Measurements from ENCODE around the gene MMADHC. TPM values are rescaled to one million over a fixed set of nuclear protein-coding genes. Genes with fewer than 3 reads are reported as not detected.

Gene MMADHC
- total and polyA plus RNA-seq, 2 experiments from 2014 or later = 138 to 158 TPM

DNA sequence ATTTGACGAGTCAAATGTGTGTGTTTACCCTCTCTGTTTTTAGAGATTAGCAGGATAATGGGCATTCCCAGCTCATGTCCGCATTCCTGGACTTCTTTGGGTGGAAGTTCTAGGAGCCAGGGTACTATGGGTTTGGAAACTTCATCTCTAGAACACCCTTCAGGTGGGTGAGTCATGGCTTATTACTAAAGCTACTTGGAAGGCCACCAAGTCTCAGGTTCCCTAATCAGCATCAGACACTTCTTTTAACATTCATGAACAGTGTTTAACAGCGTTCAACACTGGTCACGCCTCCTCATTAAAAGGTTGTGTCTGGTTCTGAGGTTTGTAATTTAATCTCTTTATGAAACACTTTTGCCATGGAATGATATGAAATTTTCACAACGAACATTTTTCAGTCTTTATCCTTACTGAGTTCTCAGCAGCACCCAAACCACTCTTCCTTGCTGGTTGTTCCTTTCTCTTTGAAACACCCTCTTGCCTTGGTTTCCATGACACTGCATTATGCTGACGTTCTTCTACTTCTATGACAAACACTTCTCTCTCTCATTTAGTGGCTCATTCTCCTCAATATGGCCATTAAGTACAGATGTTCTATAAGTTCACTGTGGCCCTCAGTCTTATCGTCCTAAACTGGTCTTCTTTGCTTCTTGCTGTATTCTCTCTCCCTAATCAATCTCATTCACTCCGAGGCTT lies 49.3 kb downstream of the MMADHC start:
- Histone ChIP-seq H3K9me3 (ENCODE audit: low read depth) (no peaks in the 10 kb centered on the region), H3K36me3 (replicated peaks; ENCODE audit: insufficient read depth, low read depth) (no peaks in the 10 kb centered on the region), H2AFZ (no peak overlapping the region), H3K27ac (no peak overlapping the region), H4K20me1 (ENCODE audit: insufficient read depth, poor library complexity, severe bottlenecking) (no peaks in the 10 kb centered on the region), H3K4me1 (ENCODE audit: insufficient read depth) (no peaks in the 10 kb centered on the region), H3K9me2 (replicated peaks; ENCODE audit: insufficient read depth) (no peaks in the 10 kb centered on the region), H3K4me2 (no peak overlapping the region), H3K4me3 (no peak overlapping the region), H3K27me3 (no peaks in the 10 kb centered on the region), H3K79me2 (no peaks in the 10 kb centered on the region)
- WGBS (ENCODE audit: low lambda C conversion rate, missing lambda C conversion rate) = 87% methylated on average over 8 of the region's 8 CpGs
- TF ChIP-seq EZH2 (IDR thresholded peaks at IDR 0.05; ENCODE audit: borderline replicate concordance) (no peak), EZH2phosphoT487 (IDR thresholded peaks at IDR 0.05; ENCODE audit: low read depth, severe bottlenecking, unreplicated experiment) (no peak)
- TF ChIP-seq, protein P1, sequence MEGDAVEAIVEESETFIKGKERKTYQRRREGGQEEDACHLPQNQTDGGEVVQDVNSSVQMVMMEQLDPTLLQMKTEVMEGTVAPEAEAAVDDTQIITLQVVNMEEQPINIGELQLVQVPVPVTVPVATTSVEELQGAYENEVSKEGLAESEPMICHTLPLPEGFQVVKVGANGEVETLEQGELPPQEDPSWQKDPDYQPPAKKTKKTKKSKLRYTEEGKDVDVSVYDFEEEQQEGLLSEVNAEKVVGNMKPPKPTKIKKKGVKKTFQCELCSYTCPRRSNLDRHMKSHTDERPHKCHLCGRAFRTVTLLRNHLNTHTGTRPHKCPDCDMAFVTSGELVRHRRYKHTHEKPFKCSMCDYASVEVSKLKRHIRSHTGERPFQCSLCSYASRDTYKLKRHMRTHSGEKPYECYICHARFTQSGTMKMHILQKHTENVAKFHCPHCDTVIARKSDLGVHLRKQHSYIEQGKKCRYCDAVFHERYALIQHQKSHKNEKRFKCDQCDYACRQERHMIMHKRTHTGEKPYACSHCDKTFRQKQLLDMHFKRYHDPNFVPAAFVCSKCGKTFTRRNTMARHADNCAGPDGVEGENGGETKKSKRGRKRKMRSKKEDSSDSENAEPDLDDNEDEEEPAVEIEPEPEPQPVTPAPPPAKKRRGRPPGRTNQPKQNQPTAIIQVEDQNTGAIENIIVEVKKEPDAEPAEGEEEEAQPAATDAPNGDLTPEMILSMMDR (IDR thresholded peaks at IDR 0.05; ENCODE audit: poor library complexity) = no peak
- no peak for DNase-seq (ENCODE audit: low spot score)

DNA sequence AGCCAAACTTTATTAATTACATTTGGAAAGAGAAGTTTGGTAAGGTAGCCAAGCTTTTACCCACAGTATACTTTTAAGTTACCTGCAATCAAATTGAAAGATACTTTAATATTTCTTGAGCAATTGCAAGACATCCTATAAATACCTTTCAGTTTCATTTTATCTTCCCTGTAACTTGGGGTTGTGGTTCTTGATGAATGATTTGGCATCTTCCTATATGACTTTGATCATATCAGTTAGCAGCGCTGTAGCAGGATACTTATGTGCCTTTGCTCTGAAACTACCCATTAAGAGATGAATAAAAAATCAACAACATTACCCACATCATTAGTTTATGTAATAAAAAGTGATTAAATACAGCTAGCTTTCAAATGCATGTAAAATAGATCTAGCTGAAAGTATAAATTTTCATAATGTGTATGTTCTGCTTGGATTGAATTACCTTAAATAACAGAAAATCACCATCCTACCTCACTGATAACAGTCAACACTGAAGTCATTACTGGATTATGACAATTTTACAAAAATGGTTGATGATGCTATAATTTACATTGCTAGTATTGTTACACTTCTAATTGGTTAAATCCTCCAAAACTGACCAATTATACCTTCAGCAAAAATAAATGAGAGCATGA lies 50.4 kb downstream of the MMADHC start:
- Histone ChIP-seq H3K9me2 (replicated peaks; ENCODE audit: insufficient read depth) (no peaks in the 10 kb centered on the region), H3K79me2 (no peaks in the 10 kb centered on the region), H2AFZ (no peak overlapping the region), H3K27ac (no peak overlapping the region), H3K4me2 (no peak overlapping the region), H4K20me1 (ENCODE audit: insufficient read depth, poor library complexity, severe bottlenecking) (no peaks in the 10 kb centered on the region), H3K36me3 (replicated peaks; ENCODE audit: insufficient read depth, low read depth) (no peaks in the 10 kb centered on the region), H3K4me3 (no peak overlapping the region), H3K9me3 (ENCODE audit: low read depth) (no peaks in the 10 kb centered on the region), H3K4me1 (ENCODE audit: insufficient read depth) (no peaks in the 10 kb centered on the region), H3K27me3 (no peaks in the 10 kb centered on the region)
- 100% methylated on average over 1 of the region's 1 CpG for WGBS (ENCODE audit: low lambda C conversion rate, missing lambda C conversion rate)
- no peak for DNase-seq (ENCODE audit: low spot score)
- TF ChIP-seq, protein P1 (IDR thresholded peaks at IDR 0.05; ENCODE audit: poor library complexity) = no peak
- TF ChIP-seq EZH2phosphoT487 (IDR thresholded peaks at IDR 0.05; ENCODE audit: low read depth, severe bottlenecking, unreplicated experiment) (no peak), EZH2 (IDR thresholded peaks at IDR 0.05; ENCODE audit: borderline replicate concordance) (no peak)

DNA sequence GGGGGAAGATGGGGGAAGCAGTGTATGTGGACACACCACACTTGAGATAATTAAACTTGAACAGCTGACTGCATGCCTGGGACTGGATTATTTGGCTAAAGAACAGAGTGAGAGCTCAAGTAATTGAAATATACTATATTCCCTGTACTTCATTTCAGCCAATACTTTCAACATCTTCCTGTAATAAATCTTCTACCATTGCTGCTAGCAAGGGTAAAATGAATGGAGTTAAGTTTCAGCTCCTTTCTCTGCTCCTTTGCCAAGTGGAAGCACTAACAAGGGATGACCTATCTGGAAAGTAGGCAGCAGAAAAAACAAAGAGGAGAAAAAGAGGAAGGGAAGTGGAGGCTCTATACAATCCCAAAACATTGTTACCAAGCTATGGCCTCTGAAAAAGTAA lies 50.9 kb downstream of the MMADHC start:
- Histone ChIP-seq H3K4me1 (ENCODE audit: insufficient read depth) (no peaks in the 10 kb centered on the region), H3K27ac (no peak overlapping the region), H3K36me3 (replicated peaks; ENCODE audit: insufficient read depth, low read depth) (no peaks in the 10 kb centered on the region), H4K20me1 (ENCODE audit: insufficient read depth, poor library complexity, severe bottlenecking) (no peaks in the 10 kb centered on the region), H3K9me3 (ENCODE audit: low read depth) (no peaks in the 10 kb centered on the region), H3K27me3 (no peaks in the 10 kb centered on the region), H2AFZ (no peak overlapping the region), H3K4me2 (no peak overlapping the region), H3K79me2 (no peaks in the 10 kb centered on the region), H3K9me2 (replicated peaks; ENCODE audit: insufficient read depth) (no peaks in the 10 kb centered on the region), H3K4me3 (no peak overlapping the region)
- no peak for DNase-seq (ENCODE audit: low spot score)
- TF ChIP-seq, protein P1 (IDR thresholded peaks at IDR 0.05; ENCODE audit: poor library complexity) = no peak

Data from hepatocyte (in vitro differentiated cells).